ENCODE measurements around the gene HDGFL1.

GRCh38 chr6:22621028-22621427, 51.7 kb downstream of the HDGFL1 start:
- TF ChIP-seq EZH2 (IDR thresholded peaks at IDR 0.05; ENCODE audit: borderline replicate concordance, low read length) (no peak), CTCF (IDR thresholded peaks at IDR 0.05; ENCODE audit: low read length) (no peak)

Measured in OCI-LY1 (cell line).